ENCODE measurements around the gene CELA2A. TPM values are rescaled to one million over a fixed set of nuclear protein-coding genes. Genes with fewer than 3 reads are reported as not detected.
A peak's percentile ranks its signal among the peaks of the same experiment; 100 is the strongest.

Gene CELA2A
- not detected in 2 replicates for total RNA-seq

DNA sequence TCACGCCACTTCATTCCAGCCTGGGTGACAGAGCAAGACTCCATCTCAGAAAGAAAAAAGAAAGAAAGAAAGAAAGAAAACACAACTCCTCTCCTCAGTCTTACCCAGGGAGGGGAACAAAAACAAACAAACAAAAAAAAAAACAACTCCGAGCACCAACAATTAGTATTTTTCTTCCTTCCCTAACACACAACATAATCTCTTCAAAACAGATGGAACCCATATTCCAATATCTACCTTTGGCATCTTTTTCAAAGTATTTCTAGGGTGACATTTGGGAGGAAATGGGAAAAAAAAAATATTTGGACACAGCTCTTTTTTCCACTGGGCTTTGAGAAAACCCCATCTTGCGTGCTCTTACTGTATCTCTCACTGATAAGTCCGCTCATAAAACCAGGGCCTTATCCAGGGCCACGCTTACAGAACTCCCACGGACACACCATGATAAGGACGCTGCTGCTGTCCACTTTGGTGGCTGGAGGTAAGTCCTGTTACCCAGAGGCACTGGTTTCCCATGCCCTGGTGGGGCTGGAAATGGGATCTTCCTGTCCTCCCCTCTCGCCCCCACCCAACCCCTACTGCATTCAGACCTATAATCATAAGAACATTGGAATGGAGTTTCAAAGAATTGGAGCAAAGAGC, at the start of gene CELA2A:
TSS of gene CELA2A (plus strand) at position 420 of the 642 bp plus-strand sequence. CDS start at position 442, 22 bp downstream.
- no peaks in the 10 kb centered on the region for H3K27me3 Mint-ChIP-seq (ENCODE audit: low read depth)
- DNase-seq (ENCODE audit: low spot score), result no peak
- H3K9me3 Mint-ChIP-seq, result no peaks in the 10 kb centered on the region
- intact Hi-C loops (cut with micrococcal nuclease), result no loop called here
- no peaks in the 10 kb centered on the region for H3K36me3 Mint-ChIP-seq (ENCODE audit: low read depth)
- H3K4me3 Mint-ChIP-seq (ENCODE audit: low read depth), result no peak within 1 kb of the TSS
- H3K4me1 Mint-ChIP-seq (ENCODE audit: low read depth), result no peaks in the 10 kb centered on the region
- H3K27ac Mint-ChIP-seq, result no peak within 1 kb of the TSS

DNA sequence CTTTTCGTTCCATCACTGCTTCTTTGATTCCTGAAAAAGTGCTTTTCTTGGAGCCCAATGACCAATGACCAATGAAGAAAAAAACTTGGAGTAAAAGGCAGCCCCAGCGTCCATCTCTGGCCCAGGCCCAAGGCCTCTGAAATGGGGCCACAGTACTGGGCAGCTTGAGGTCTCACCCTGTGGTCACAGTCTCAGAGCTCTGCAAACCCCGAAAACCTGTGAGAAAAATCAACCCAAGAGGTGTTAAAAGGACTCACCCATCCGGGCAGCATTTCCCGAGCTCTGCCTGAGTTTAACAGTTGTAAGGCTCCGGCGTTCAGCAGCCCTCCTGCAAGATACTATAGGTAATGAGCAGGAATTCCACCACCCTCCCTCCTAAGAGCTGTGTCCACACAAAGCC, 49.0 kb upstream of the CELA2A start:
- no peak overlapping the region for H3K27ac Mint-ChIP-seq
- H3K27me3 Mint-ChIP-seq (ENCODE audit: low read depth), result peaks cover 27% of the 10 kb centered on the region
- no peak overlapping the region for H3K4me3 Mint-ChIP-seq (ENCODE audit: low read depth)
- no peaks in the 10 kb centered on the region for H3K9me3 Mint-ChIP-seq
- intact Hi-C loops (cut with micrococcal nuclease), result no loop called here
- no peak for DNase-seq (ENCODE audit: low spot score)
- H3K36me3 Mint-ChIP-seq (ENCODE audit: low read depth), result peaks cover 14% of the 10 kb centered on the region
- peaks cover 20% of the 10 kb centered on the region for H3K4me1 Mint-ChIP-seq (ENCODE audit: low read depth)

DNA sequence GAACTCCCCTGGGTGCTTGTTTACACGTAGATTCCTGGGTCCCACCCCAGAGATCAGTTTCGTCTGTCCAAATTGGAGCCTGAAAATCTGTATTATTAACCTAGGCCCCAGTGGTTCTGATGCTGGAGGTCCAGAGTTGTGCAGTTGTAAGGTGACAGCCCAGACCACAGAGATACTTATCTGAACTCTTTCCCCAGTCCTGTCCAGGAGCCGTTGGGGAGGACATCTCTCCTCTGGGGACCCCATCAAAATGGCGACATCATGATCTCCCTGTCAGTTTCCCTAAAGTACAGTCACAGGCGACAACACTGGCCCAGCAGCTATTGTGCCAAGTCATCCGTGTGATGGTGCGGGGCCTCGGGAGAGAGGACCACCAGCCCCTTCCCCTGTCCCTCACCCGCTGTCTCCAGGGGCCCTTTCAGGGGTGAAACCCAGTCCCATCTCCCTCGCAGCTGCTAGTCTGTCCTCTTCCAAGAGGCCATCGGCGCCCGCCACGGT, 47.6 kb upstream of the CELA2A start:
- Mint-ChIP-seq H3K27me3 (ENCODE audit: low read depth) (peaks cover 27% of the 10 kb centered on the region), H3K4me3 (ENCODE audit: low read depth) (peak overlapping the region; percentile 64), H3K4me1 (ENCODE audit: low read depth) (peaks cover 26% of the 10 kb centered on the region), H3K27ac (peak overlapping the region; percentile 82), H3K9me3 (no peaks in the 10 kb centered on the region), H3K36me3 (ENCODE audit: low read depth) (peaks cover 26% of the 10 kb centered on the region)
- intact Hi-C loops (cut with micrococcal nuclease), result loop anchor here (1.0 kb wide), 1 partner anchor 115 kb away; the partner anchor contains the start of gene CASP9
- DNase-seq (ENCODE audit: low spot score), result no peak

DNA sequence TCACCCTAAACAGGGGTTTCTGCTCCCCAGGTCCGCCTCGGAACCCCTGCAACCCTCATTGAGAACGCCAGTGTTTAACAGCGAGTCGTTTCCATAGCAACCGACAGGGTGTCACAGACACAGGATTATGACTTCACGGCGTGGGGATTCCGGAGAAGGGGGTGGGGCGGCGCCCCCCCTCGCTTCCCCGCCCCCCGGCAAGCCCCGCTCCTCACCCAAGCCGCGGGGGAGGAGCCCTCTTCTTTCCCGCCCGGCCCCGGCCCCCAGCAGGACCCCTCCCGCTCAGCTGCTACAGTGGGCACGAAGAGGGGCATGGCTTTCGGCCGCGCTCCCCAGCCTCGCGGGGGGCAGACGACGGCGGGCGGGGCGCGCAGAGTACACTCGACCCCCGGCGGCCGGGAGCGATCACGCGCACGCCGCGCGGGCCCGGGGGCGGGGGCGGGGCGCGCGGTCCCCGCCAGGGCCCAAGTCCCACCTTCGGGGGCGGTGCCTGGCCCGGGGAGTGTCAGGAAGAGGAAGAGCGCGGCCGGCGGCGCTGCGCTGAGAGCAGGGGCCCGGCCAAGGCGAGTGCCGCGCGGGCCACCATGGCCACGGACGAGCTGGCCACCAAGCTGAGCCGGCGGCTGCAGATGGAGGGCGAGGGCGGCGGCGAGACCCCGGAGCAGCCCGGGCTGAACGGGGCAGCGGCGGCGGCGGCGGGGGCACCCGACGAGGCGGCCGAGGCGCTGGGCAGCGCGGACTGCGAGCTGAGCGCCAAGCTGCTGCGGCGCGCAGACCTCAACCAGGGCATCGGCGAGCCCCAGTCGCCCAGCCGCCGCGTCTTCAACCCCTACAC, 46.9 kb upstream of the CELA2A start, which contains the start of gene EFHD2:
TSS of gene EFHD2 (plus strand) at position 501 of the 835 bp plus-strand sequence. CDS start at position 585, 84 bp downstream.
- Mint-ChIP-seq H3K9me3 (no peaks in the 10 kb centered on the region), H3K4me3 (ENCODE audit: low read depth) (peak within 1 kb of the TSS; percentile 94), H3K27ac (peak within 1 kb of the TSS; percentile 89), H3K4me1 (ENCODE audit: low read depth) (peaks cover 30% of the 10 kb centered on the region), H3K36me3 (ENCODE audit: low read depth) (peaks cover 33% of the 10 kb centered on the region), H3K27me3 (ENCODE audit: low read depth) (peaks cover 27% of the 10 kb centered on the region)
- intact Hi-C loops (cut with micrococcal nuclease), result loop anchor here (1.0 to 10.0 kb wide), 3 partner anchors 115 to 205 kb away; partner anchors contain the start of genes CASP9 and DDI2
- peak; percentile 80 for DNase-seq (ENCODE audit: low spot score)

DNA sequence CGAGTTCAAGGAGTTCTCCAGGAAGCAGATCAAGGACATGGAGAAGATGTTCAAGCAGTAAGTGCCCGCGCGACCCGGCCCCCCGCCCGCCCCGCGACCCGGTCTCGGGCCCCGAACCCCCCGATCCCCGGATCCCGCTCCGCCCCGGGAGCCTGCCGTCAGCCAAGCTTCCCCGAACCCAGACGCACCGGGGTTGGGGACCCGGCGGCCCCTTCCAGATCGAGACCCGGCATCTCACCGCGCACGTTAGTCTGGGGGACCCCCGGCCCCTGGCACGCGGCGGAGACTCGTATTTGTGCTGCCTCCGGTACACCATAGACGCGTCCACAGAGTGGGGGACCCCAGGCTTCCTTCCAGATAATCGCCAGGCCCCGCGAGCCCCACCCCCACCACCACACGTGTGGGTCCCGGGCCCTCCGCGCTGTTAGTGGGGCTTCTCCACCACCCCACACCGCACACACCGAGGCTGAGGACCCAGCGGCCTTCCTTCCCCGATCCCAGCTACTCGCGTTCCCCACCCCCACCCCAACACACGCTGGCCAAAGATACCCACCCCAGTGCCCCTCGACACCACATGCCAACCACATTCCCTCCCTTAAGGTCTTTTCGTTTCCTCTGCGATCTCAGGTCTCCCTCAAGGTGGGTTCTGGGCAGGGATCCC, 46.2 kb upstream of the CELA2A start:
- H3K4me3 Mint-ChIP-seq (ENCODE audit: low read depth), result peak overlapping the region; percentile 94
- intact Hi-C loops (cut with micrococcal nuclease), result loop anchor here (5.0 to 10.0 kb wide), 2 partner anchors 178 to 204 kb away; partner anchors contain the start of gene DDI2
- no peak for DNase-seq (ENCODE audit: low spot score)
- no peaks in the 10 kb centered on the region for H3K9me3 Mint-ChIP-seq
- peaks cover 41% of the 10 kb centered on the region for H3K36me3 Mint-ChIP-seq (ENCODE audit: low read depth)
- H3K4me1 Mint-ChIP-seq (ENCODE audit: low read depth), result peaks cover 38% of the 10 kb centered on the region
- peak overlapping the region; percentile 89 for H3K27ac Mint-ChIP-seq
- H3K27me3 Mint-ChIP-seq (ENCODE audit: low read depth), result peaks cover 23% of the 10 kb centered on the region

DNA sequence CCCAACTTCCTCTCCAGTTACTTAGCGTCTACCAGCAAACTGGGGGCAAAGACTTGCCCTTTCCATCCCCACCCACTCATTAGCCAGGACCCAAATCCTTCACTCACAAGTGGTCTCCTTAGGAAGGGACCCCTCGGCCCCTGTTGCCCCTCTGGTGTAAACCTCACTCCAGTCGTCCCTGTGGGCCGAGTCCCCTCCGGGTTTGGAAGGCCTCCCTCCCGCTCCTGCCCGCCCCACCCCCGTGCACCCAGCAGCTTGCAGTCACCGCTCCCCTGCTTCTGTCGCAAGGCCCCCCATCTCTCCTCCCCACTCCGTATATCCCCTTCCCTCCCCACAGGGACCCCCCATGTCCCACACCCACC, 45.7 kb upstream of the CELA2A start:
- no peak for DNase-seq (ENCODE audit: low spot score)
- H3K4me3 Mint-ChIP-seq (ENCODE audit: low read depth), result peak overlapping the region; percentile 94
- H3K27me3 Mint-ChIP-seq (ENCODE audit: low read depth), result peaks cover 22% of the 10 kb centered on the region
- H3K36me3 Mint-ChIP-seq (ENCODE audit: low read depth), result peaks cover 46% of the 10 kb centered on the region
- intact Hi-C loops (cut with micrococcal nuclease), result loop anchor here (5.0 to 10.0 kb wide), 2 partner anchors 179 to 204 kb away; partner anchors contain the start of gene DDI2
- H3K27ac Mint-ChIP-seq, result peak overlapping the region; percentile 89
- no peaks in the 10 kb centered on the region for H3K9me3 Mint-ChIP-seq
- peaks cover 43% of the 10 kb centered on the region for H3K4me1 Mint-ChIP-seq (ENCODE audit: low read depth)

DNA sequence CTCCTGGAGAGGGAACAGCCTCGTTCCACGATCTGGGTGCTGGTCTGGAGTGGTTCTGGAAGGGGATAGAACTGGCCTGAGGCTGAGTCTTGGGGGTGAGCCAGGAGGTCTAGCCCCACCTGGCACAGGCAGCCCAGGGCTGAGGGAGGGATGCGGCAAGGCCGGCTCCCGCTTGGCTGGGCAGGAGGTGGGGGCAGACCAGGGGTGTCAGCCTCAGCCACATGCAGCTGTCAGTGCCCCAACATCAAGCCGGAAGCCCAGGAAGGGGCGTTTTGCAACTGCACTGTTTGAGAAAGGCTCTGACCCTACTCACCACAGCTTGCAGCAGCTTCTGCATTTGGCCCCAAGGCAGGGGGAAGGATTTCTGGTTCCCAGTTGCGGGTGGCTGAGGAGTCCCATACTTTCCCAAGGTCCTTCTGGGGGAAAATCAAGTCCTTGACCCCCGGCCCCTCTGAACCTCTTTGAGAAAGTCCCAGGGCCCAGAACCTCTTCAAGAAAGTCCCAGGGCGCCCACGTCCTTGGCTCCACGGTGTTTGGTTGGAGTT, 44.9 kb upstream of the CELA2A start:
- H3K36me3 Mint-ChIP-seq (ENCODE audit: low read depth), result peaks cover 54% of the 10 kb centered on the region
- no peaks in the 10 kb centered on the region for H3K9me3 Mint-ChIP-seq
- peak overlapping the region; percentile 80 for H3K27ac Mint-ChIP-seq
- H3K4me1 Mint-ChIP-seq (ENCODE audit: low read depth), result peaks cover 51% of the 10 kb centered on the region
- intact Hi-C loops (cut with micrococcal nuclease), result loop anchor here (5.0 to 10.0 kb wide), 2 partner anchors 179 to 203 kb away; partner anchors contain the start of gene DDI2
- peaks cover 19% of the 10 kb centered on the region for H3K27me3 Mint-ChIP-seq (ENCODE audit: low read depth)
- H3K4me3 Mint-ChIP-seq (ENCODE audit: low read depth), result peak overlapping the region; percentile 94
- peak; percentile 41 for DNase-seq (ENCODE audit: low spot score)

DNA sequence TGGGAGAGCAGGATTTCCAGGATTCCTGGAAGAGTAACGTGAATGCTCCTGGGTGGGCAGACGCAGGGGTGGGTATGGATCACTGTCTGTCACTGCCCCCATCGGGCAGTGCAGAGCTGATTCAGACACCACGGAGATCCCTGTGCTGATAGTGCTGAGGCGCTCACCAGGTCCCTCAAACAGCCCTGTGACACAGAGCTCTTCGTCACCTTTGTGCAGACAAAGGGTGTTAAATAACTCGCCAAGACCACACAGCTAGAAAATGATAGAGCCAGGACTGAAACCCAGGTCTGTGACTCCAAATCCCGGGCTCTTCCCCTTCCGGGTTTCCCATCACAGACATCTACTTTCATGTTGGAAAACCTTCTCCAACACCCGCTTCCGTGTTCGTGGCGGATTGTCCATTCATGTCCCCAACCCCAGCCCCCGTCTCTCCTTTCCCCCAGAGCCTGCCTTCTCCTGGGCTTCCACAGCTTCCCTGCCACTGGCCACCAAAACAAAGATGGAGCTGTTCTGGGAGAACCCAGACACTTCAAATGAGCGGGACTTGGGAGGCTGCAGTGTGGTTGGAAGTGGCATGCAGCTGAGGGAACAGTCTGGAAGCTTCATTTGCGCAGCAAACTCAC, 44.2 kb upstream of the CELA2A start:
- intact Hi-C loops (cut with micrococcal nuclease), result loop anchor here (5.0 to 10.0 kb wide), 2 partner anchors 180 to 203 kb away; partner anchors contain the start of gene DDI2
- peaks cover 13% of the 10 kb centered on the region for H3K27me3 Mint-ChIP-seq (ENCODE audit: low read depth)

DNA sequence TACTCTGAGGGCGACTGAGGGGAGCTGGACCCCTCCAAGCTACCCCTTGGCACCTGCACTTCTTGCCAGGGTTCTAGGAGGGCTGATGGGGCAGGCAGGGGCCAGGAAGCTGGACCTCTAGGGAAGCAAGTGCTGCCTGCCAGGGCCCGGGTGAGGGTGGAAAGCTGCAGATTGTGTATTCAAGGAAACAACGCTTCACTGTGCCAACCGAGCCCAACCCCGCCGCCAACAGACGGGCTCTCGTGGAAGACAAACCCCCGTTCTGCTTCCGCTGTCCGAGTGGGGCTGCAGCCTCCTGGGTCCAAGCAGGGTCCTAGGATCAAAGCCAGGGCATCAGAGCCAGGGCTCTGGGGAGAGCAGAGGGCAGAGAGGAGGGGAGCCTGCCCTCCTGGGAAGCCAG, 43.7 kb upstream of the CELA2A start:
- H3K27ac Mint-ChIP-seq, result no peak overlapping the region
- DNase-seq (ENCODE audit: low spot score), result no peak

More for the DNA sequence above, 44.2 kb upstream of the CELA2A start:
- Mint-ChIP-seq H3K36me3 (ENCODE audit: low read depth) (peaks cover 55% of the 10 kb centered on the region), H3K27ac (peak overlapping the region; percentile 80), H3K4me3 (ENCODE audit: low read depth) (peak overlapping the region; percentile 94), H3K9me3 (no peaks in the 10 kb centered on the region), H3K4me1 (ENCODE audit: low read depth) (peaks cover 51% of the 10 kb centered on the region)
- DNase-seq (ENCODE audit: low spot score), result peak; percentile 43

DNA sequence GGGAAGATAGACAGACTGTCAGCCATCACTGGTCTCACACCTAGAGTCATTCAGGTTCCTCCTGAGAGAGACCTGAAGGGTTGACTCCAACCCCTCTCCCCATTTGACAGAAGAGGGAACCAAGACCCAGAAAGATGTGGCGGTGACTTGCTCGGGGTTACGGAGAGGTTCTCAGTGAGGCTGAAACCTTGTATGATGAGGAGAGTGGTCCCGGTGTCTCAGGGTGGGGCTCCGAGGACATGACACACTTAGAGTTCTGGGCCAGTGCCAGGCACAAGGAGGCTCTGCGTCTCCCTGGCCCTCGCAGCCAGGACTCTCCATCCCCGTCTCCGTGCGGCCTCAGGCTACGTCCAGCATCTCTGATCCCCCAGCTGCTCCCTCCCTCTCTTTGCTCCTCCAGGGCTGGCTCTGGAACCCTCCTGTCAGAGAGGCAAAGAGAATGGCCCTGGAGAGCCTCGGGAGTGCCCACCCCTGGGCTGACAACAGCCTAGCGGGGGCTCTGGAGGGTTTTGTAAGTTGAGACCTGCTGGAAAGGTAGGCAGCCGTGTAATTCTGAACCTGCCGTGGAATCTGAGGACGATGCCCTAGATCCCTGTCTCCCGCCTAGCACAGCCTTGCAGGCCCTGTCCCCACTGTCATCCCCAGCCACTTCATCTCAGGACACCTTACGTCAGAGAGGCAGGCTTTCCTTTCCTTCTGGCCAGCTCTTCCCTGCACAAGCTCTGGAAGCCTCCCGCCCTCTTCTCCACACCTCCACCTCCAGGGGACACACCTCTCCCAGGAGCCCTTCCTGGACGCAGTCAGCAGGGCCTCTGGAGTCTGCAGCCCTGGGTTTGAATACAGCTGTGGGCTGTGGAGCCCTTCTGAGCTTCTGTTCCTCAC, 42.7 kb upstream of the CELA2A start:
- Mint-ChIP-seq H3K36me3 (ENCODE audit: low read depth) (peaks cover 63% of the 10 kb centered on the region), H3K4me1 (ENCODE audit: low read depth) (peaks cover 61% of the 10 kb centered on the region), H3K27me3 (ENCODE audit: low read depth) (peaks cover 4% of the 10 kb centered on the region), H3K9me3 (no peaks in the 10 kb centered on the region), H3K27ac (no peak overlapping the region), H3K4me3 (ENCODE audit: low read depth) (peak overlapping the region; percentile 4)
- DNase-seq (ENCODE audit: low spot score), result no peak
- intact Hi-C loops (cut with micrococcal nuclease), result loop anchor here (5.0 to 10.0 kb wide), 2 partner anchors 182 to 201 kb away; partner anchors contain the start of gene DDI2

More for the DNA sequence above, 43.7 kb upstream of the CELA2A start:
- Mint-ChIP-seq H3K4me1 (ENCODE audit: low read depth) (peaks cover 56% of the 10 kb centered on the region), H3K4me3 (ENCODE audit: low read depth) (no peak overlapping the region), H3K9me3 (no peaks in the 10 kb centered on the region), H3K27me3 (ENCODE audit: low read depth) (peaks cover 8% of the 10 kb centered on the region), H3K36me3 (ENCODE audit: low read depth) (peaks cover 60% of the 10 kb centered on the region)
- intact Hi-C loops (cut with micrococcal nuclease), result loop anchor here (5.0 to 10.0 kb wide), 2 partner anchors 181 to 202 kb away; partner anchors contain the start of gene DDI2

Data from activated T-helper 2 cell treated with anti-CD3 and anti-CD28 coated beads, Interferon-gamma antibody, Interleukin-2, Interleukin-4, amounts not matched to agents 10 μg/mL and 5 μg/mL and 100 μg/mL, durations not matched to agents 14 hours and 24 hours and 36 hours (primary cell).